ENCODE measurements around the gene OR7A10.

The OR7A10 gene

DNA sequence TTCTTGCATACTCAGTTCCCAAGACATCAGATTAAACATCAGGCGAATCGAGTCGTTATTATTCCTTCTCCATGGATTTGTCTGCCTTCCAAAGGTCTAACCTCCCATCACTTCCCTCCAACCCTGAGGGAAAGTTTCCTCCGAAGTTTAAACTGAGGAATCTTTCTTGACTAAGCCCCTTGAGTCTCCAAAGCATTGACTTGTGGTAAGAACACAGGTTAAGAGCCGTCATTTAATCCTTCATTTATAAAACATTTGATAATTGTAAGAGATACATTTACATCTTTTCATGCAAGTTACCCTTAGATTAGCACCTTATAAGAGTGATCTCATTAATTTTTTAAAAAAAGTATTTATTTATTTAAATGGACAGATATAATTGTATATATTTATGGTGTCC is at the start of gene OR7A10:
TSS of gene OR7A10 (minus strand) at position 101 of the 400 bp plus-strand sequence. CDS start 7,045 bp downstream, outside the sequence.
- no peak for DNase-seq

DNA sequence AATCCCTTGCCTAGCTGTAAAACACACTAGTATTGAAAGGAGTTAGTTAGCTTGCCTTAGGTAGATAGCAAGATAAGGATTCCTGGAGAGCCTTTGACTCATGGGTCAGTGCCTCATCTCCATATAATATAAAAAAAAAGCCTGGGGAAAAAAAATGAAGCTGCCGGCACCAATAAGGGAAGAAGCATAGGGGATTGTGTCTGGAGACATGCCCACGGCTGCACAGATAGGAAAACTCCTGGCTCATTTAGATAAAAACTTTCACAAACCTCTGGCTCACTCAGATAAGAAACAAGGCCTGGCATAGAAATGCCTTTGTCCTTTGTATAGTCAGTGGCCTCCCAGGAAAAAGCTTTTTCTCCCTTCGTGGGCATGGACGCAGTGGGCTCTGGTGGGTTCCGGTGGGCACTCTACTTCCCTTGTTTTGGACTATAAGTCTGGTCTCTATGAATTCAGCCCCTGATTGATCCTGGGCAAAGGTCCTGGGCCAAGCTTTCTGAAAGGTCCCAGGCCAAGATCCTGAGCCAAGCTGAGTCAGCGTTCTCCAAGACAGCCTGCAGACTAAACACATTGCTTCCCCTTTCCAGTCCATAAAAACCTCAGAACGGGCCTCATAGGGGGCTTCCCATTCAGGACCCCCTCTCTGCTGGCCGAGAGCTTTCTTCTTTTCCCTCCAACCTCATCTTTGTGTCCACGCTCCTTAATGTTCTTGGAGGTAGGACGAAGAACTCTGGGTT is 42.1 kb upstream of the OR7A10 start:
- no peak for DNase-seq

DNA sequence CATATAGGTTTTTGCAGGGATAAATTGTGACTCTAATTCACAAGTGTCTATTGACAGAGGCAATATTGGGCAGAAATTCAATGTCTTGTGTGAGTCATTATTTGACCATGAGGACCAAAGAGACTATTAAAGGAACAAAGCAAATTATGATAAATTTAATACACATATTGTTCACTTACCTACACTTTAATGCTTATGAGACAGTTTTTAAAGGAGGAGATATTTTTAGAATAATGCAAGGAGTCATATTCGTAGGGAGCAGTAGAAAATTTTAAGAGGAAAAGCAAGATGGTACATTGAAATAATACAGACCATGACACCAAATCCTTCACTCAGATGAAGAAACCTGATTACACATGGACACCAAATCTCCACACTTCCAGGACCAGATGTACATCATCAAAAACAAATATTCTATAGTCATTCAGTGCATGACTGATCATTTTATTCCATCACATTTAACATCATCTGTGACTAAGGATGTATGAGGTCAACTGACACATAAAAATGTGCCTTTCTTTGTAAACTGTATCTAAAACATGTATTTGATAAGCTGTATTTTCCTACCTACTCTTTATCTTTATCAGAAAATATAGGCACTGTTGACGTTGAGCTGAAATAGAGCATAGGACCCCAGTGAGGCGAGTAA is 41.4 kb upstream of the OR7A10 start:
- DNase-seq: no peak

DNA sequence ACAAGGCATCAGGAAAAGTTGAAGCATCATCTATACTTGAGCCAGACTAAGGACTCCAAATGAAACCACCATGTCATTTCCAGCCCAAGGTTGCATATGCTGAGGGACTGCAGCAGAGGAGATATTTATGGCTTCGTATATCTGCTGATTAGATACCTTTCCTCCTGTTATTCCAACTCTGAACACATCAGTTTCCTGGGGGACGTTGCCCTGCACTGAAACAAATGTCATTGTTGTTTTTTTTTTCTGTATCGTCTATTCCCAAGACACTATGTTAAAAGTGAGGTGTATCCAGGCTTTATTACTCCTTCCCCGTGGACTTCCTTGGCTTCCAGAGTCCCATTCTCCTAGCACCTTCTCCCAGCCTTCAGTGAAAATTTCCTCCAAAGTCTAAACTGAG is 37.3 kb upstream of the OR7A10 start, which contains the start of gene OR7A17:
TSS of gene OR7A17 (minus strand) at position 101 of the 400 bp plus-strand sequence. CDS start 4,777 bp downstream, outside the sequence.
- DNase-seq: no peak

DNA sequence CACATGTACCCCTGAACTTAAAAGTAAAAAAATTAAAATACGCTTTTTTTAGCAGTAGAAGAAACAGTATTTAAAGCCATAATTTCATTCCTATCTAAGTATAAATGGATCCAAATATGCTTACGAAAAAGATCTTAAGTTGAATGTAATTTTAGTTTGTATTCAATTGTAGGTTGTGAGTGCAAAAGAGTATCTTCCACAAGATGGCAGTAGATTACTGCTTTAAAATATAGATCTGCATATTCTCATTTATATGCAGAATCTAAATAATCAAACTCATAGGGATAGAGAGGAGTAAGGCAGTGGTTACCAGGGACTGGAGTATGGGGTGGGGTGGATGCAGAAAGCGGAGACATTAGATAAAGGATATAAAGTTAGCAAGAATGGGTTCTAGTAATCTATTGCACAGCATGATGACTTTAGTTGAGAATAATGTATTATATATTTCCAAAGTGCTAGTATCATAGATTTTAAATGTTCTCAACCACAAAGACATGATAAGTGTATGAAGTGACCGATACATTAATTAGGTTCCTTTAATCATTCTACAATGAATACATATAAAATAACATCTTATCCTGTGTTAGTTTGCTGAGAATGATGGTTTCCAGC is 23.0 kb upstream of the OR7A10 start:
- DNase-seq: peak; percentile 32

DNA sequence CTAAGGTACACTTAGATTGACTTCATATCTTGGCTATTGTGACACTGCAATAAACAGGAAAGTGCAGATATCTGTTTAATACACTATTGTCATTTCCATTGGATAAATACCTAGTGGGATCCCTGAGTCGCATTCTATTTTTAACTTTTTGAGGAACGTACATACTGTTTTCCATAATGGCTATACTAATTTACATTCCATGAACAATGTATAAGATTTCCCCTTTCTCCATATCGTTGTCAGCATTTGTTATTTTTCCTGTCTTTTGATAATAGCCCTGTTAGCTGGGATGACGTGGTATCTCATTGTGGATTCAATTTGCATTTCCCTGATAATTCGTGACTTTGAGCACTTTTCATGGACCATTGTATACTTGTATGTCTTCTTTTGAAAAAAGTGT is 19.8 kb upstream of the OR7A10 start:
- no peak for DNase-seq

DNA sequence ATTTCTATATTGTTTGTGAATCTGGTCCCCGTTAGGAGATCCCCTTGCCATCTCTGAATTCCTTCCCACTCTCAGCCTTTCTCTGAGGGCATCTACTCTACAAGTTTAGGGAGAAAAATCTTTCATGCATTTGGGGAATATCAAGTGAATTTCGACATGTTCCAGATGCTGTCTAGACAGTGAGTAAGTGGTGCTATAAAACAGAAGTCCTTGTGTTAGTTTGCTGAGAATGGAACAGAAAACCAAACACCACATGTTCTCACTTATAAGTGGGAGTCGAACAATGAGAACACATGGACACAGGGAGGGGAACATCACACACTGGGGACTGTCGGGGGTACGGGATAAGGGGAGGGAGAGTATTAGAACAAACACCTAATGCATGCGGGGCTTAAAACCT is 5.1 kb downstream of the OR7A10 start:
- DNase-seq: no peak

DNA sequence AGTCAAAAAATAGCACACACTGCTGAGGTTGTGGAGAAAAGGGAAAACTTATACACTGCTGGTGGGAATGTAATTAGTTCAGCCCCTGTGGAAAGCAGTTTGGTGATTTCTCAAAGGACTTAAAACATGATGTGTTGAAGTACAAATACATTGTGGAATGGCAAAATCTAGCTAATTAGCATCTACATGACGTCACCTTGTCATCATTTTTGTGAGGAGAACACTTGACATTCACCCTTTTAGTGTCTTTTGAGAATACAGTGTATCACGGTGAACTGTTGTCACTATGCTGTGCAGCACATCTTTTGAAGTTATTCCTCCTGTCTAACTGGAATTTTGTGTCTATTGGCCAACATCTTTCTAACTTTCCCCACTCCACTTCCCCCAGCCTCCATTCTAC is 5.6 kb downstream of the OR7A10 start:
- DNase-seq: no peak

DNA sequence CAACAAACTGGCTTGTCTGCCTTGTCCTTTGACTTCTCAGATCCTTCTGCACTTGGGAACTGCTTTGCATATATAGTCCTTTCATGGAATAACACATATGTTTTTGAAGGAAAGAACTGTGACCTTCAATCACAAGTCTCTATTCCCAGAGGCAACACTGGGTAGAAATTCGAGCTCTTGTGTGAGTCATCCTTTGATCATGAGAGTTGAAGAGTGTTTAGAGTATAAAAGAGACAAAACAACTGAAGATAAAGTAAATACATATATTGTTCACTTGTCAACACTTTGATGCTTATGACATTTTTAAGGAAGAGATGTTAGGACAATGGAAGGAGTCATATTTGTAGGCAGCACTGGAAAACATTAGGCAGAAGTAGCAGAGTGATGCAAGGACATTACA is 8.5 kb downstream of the OR7A10 start:
- no peak for DNase-seq

DNA sequence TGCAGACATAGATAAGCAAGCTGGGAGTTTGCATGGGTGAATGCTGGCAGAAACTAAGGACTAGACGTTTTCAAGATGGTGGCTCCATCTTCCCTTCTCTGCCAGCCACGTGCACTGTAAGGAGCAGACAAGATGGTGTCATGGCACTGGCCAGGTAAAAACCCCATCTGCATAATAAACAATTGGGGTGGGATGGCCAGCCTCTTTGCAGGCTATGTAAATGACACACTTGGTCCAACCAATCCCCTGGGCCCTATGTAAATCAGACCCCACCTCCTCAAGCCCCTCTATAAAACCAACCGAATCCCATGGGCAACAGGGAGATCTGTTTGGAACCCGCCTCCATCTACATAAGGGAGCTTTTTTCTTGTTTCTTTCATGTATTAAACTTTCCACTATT is 11.3 kb downstream of the OR7A10 start:
- DNase-seq: no peak

DNA sequence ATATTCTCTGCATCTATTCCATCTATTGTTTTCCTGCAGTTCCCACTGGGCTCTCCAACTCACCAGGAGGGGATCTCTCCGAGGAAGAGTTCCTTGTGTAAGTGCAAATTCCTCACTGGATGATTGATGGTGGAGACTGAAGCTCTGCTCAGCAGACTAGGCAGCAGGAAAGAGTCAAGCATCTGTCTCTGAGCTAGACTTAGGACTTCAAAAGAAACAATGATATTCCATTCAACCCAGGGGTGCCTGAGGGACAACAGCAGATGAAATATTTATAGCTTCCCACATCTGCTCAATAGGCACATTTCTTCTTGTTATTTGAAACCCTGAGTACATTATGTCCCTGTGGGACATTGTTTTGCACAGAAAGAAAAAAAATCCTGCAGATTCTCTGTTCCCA is 13.7 kb downstream of the OR7A10 start, which contains the start of the genes OR7A5 and OR7C1:
TSS of gene OR7A5 (minus strand) at position 175 of the 400 bp plus-strand sequence. CDS start 6,944 bp downstream, outside the sequence.
TSS of gene OR7C1 (minus strand) at position 175 of the 400 bp plus-strand sequence. CDS start 35,049 bp downstream, outside the sequence.
- DNase-seq: no peak

DNA sequence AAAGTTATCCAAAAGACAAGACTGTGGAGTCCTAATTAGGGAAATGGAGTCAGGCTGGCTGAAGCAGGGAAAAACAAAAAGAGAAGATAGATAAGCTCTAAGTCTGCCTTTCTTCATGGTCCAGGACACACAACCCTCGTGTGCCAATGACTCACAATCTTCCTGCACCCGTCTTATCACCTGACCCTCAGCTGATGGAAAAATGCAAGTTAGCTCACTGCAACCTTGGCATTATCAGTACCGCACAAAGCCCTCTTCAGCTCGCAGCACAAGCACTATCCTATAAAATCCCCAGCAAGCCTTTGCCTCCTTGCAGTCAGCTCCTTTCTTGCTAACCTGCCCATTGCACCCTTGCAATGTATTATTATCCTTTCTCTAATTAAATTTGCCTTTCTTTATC is 18.0 kb downstream of the OR7A10 start:
- DNase-seq: no peak

DNA sequence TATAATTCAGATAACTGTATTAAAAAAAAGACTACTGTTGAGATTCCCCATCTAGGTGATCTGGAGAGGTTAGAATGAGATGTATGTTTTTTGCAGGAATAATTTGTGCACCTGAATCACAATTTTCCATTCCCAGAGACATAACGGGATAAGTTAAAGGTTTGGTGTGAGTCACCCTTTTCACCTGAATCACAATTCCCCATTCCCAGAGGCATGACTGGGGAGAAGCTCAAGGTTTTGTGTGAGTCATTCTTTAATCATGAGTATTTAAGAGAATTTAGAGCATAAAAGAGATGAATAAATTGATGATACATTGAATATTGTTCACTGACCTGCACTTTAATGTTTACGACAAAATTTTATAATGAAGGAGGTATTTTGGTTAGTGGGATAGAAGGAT is 22.7 kb downstream of the OR7A10 start:
- DNase-seq: no peak

DNA sequence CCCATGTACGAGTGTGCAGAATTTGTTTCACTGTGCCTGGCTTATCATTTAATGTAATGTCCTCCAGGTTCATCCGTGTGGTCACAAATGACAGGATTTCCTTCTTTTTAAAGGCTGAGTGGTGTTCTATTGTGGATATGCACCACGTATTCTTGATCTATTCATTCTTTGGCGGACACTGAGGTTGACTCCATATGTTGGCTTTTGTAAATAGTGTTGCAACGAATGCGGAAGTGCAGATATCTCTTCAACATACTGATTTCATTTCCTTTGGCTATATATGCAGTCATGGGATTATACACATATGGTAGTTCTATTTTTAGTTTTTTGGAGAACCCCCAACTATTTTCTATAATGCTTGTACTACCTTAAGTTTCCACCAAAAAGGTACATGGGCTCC is 26.8 kb downstream of the OR7A10 start:
- no peak for DNase-seq

DNA sequence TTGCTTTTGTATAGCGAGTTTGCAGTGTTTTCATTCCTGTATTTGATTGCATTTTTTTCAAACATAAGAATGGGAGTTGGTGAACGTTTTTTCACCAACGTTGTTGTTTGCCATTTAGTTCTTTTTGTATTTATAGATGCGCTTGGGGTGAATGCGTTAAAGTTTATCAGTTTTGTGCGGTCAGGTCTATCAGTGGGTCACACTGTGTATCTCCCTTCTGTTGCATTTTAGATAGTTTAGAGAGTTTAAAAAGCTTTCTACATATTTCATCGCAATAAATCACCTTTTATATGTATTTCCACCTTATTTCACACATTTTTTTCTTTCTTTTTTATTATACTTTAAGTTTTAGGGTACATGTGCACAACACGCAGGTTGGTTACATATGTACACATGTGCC is 30.1 kb downstream of the OR7A10 start:
- no peak for DNase-seq

DNA sequence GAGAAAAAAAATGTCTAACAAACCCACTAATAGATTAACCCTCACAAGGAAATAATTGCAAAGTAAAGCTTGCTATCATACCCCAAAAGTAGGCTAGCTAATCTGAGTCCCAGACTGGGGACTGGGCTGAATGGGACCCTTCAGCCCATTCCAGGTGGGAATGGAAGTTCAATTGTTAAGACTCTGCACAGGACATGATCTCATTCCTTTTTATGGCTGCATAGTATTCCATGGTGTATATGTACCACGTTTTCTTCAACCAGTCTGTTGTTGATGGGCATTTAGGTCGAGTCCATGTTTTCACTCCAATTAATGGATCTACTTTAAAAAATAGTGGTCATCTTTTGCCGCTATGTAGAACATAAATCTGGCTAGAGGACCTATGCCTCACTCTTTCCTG is 31.7 kb downstream of the OR7A10 start:
- no peak for DNase-seq

DNA sequence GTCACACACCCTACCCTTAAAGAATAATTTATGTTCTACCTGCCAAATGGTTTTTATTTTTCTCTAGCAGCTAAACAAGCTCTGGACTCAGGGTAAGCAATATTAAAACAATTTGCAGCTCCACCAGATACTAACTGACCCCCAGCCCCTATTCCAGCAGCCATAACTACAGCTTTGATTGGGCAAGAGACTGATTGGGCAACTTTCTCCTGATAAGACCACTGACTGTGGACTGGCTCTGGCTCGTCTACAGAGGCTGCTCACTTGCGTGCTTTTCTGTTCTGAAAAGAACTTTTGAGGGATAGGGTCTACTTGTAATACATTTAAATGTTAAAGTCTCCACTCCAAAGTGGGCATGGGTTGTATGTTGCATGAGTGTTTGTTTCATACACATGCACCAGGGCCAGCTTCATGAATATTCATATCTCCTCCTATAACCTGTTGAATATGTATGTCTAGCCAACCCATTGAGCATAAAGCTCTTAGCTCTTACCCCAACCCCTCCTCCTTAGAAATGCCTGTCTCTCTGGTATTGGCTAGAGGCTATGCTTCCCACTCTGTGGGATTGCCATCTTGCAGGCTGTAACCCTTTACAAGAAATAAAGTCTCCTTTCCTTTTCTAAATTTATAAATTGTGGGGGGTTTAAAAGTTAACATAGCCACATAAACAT is 33.6 kb downstream of the OR7A10 start:
- no peak for DNase-seq

DNA sequence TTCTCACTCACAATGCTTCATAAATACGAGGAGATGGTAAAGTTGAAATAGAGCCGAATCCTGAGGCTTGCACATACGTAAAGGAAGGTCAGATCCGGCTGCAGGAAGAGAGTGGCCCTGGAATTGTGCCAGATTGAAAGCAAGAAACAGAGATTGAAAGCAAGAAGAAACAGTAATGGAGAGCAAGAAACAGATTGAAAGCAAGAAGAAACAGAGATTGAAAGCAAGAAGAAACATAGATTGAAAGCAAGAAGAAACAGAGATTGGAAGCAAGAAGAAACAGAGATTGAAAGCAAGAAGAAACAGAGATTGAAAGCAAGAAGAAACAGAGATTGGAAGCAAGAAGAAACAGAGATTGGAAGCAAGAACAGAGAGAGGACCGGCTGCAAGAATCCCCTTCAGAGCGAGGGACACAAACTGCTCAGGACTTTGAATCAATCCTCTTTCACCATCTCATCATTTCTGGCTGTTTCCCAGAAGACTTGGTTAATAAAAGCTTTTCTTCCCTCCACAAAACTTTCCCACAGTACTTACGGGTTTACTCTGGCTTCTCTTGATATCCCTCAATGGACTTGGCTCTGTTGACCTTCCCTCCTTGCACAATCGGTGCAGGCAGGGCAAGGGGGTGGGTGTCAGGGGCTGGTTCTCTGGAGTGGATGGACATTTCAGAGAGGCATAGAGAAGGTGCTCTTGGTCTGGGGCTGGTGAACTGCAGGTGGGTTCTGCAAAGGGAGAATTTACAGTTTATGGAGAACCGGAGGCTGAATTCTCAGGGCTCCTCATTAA is 39.3 kb downstream of the OR7A10 start:
- DNase-seq: no peak

DNA sequence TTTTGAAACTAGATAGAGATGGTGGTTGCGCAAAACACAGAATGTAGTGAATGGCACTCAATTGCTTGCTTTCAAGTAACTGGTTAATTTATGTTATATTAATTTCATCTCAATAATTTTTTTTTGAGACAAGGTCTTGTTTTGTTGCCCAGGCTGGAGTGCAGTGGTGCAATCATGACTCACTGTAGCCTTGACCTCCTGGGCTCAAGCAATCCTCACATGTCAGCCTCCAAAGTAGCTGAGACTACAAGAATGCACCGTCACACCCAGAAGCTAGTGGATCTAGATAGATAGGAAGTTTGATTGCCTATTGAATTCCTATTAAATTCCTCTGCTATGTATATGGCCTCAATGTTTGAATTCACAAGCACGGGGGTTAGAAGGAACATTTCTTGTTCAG is 44.0 kb downstream of the OR7A10 start:
- no peak for DNase-seq

DNA sequence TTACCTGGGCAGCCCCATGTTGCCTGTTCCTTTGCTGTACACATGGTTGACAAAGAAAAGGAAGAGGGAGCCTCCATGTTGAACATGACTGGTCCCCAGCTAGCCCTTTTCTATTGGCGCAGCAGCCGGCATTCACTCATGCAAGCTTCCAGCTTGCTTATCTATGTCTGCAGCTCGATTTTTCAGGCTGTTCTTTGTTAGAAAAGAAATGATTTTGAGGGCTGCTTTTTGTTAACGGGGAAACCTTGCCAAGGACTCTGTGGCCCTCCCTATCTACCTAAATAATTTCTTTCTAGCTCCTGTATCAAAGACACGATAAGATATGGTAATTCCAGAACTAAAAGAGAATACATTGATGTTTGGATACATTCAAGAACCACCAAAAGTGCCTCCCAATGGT is 50.0 kb downstream of the OR7A10 start:
- DNase-seq: no peak

DNA sequence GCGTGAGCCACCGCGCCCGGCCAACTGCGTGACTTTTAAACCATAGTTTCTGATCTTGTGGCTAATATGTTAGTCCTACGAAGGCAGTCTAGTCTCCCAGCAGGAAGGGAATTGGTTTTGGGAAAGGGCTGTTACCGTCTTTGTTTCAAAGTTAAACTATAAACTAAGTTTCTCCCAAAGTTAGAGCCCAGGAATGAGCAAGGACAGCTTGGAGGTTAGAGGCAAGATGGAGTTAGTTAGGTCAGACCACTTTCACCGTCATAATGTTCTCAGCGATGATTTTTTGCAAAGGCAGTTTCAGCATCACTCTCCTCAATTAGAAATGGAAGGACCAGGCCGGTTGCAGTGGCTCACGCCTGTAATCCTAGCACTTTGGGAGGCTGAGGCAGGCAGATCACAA is 52.7 kb downstream of the OR7A10 start:
- no peak for DNase-seq

DNA sequence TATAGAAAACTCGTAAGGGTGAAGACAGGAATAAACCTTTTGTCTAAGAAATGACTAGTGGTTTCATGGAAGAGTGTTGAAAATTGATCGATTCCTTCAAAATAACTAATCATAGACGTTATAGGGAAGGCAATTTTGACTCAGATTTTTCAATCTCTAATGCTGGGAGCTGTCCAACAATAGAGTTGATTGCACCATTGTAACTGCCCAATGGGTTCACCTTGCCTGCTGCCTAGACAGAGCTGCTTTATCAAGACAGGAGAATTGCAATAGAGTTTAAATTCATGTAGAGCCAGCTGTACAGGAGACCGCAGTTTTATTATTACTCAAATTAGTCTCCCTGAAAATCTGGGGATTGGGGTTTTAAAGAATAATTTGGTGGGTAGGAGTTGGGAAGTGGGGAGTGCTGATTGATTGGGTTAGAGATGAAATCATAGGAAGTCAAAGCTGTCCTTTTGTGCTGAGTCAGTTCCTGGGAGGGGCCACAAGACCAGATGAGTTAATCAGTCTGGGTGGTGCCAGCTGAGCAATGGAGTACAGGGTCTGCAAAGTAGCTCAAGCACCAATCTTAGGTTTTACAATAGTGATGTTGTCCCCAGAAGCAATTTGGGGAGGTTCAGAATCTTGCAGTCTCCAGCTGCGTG is 53.5 kb downstream of the OR7A10 start:
- DNase-seq: no peak
